ENCODE results near the gene AHCYL1. TPM values are rescaled to one million over a fixed set of nuclear protein-coding genes. Genes with fewer than 3 reads are reported as not detected.

The AHCYL1 gene
- total RNA-seq, 1 donor from 2014 or later, result 31.6 TPM

DNA sequence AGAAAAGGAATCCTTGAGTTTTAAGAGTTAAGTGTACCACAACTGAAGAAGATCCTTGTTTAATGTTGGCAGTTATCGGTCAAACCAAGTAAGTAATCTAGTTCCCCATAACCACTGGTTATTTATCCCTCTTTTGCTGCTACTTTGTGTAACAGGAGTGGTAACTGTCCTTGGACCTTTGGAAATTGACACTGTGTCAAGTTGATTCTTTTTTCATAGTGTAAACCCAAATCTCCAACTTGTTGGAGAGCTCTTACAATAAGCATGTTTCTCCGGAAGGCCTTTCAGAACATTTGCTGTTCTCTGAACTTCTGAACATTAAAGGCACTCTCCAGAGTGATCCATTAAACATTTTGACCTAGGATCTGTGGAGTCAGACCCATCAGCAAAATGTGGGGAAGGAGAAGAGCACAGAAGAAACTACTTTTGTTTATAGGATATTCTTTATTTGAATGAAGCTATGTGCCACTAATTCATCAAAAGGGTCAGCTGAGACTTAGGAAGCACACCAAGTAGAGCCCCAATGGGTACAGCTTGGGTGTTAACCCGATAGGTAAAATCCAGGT is 3.9 kb downstream of the AHCYL1 start:
- H3K27me3 ChIP-seq (ENCODE audit: control insufficient read depth, insufficient read depth, low read length), result no peaks in the 10 kb centered on the region
- FAIRE-seq (no peak), DNase-seq (ENCODE audit: low read depth) (no peak)
- no peak overlapping the region for H3K4me3 ChIP-seq (ENCODE audit: low read depth, low read length)
- H3K36me3 ChIP-seq (ENCODE audit: control insufficient read depth, insufficient read depth, low read length), result peaks cover 2% of the 10 kb centered on the region
- no peak for TF ChIP-seq CTCF (IDR thresholded peaks at IDR 0.05; ENCODE audit: insufficient read depth, low read length, severe bottlenecking)

GRCh38 chr1:109989506-109990301 is 5.1 kb downstream of the AHCYL1 start:
- TF ChIP-seq CTCF (IDR thresholded peaks at IDR 0.05; ENCODE audit: insufficient read depth, low read length, severe bottlenecking), result no peak
- peak; percentile 63 for DNase-seq (ENCODE audit: low read depth)
- Histone ChIP-seq H3K27me3 (ENCODE audit: control insufficient read depth, insufficient read depth, low read length) (no peaks in the 10 kb centered on the region), H3K36me3 (ENCODE audit: control insufficient read depth, insufficient read depth, low read length) (peaks cover 2% of the 10 kb centered on the region), H3K4me3 (ENCODE audit: low read depth, low read length) (no peak overlapping the region)
- no peak for FAIRE-seq

DNA sequence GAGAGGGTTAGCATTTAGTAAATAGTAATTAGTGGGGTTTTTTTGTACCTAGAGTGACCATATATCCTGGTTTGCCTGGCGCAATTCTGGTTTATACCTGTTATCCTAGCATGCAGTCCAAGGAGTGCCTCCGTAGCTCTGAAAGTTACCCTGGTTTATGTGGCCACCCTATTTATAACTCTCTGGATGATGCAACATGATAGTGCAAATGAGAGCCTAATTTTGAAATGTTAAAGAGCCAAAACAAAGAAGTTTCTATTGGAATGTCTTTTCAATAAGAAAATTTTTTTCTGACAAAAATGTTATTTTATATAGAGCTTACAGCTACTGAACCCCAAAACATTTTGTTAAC is 5.7 kb downstream of the AHCYL1 start:
- peaks cover 2% of the 10 kb centered on the region for H3K36me3 ChIP-seq (ENCODE audit: control insufficient read depth, insufficient read depth, low read length)
- no peak overlapping the region for H3K4me3 ChIP-seq (ENCODE audit: low read depth, low read length)
- no peaks in the 10 kb centered on the region for H3K27me3 ChIP-seq (ENCODE audit: control insufficient read depth, insufficient read depth, low read length)
- FAIRE-seq, result no peak
- no peak for DNase-seq (ENCODE audit: low read depth)
- no peak for TF ChIP-seq CTCF (IDR thresholded peaks at IDR 0.05; ENCODE audit: insufficient read depth, low read length, severe bottlenecking)

DNA sequence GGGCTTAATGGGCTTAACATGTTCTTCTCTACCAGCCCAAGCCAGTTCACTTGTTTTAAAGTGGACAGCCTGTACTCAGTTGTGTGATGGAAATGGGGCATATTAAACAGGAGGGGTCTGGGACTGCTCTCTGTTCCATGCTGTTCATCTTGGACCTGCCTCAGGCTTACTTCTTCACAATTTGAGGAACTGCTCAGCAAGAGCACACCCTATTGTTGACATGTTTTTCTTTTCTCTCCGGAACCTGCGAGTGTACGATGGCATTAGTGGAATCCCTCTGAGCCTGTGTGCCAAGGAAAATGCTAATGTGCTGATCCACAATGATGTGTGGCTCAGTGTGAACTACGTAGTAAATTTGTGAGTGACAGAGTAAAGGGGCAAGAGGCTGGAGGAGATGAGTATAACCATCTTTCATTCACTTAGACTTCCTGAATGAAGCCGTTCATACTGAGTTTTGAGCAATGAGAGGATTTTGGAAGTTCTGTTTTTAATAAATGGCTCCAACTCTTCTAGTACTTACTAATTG is 6.9 kb downstream of the AHCYL1 start:
- Histone ChIP-seq H3K4me3 (ENCODE audit: low read depth, low read length) (no peak overlapping the region), H3K36me3 (ENCODE audit: control insufficient read depth, insufficient read depth, low read length) (peaks cover 2% of the 10 kb centered on the region), H3K27me3 (ENCODE audit: control insufficient read depth, insufficient read depth, low read length) (no peaks in the 10 kb centered on the region)
- no peak for TF ChIP-seq CTCF (IDR thresholded peaks at IDR 0.05; ENCODE audit: insufficient read depth, low read length, severe bottlenecking)
- DNase-seq (ENCODE audit: low read depth) (no peak), FAIRE-seq (peak; percentile 43)

- no peak for FAIRE-seq
- no peak for DNase-seq (ENCODE audit: low read depth)
- H3K36me3 ChIP-seq (ENCODE audit: control insufficient read depth, insufficient read depth, low read length), result peaks cover 2% of the 10 kb centered on the region
- H3K27me3 ChIP-seq (ENCODE audit: control insufficient read depth, insufficient read depth, low read length), result no peaks in the 10 kb centered on the region
- no peak for TF ChIP-seq CTCF (IDR thresholded peaks at IDR 0.05; ENCODE audit: insufficient read depth, low read length, severe bottlenecking)
- no peak overlapping the region for H3K4me3 ChIP-seq (ENCODE audit: low read depth, low read length)
Measured at GRCh38 chr1:109993885-109994284, 9.3 kb downstream of the AHCYL1 start.

Measured in bronchial epithelial cell (primary cell).